Trophoblast cell (in vitro differentiated cells and primary cell): ENCODE measurements around the gene MAN1C1.
"Not testable (repeated sequence)": the region's sequence is repeated elsewhere in the genome, so short reads cannot be mapped to it uniquely, and the experiment has no call there.

Experiments
- DNase-seq, 2 donors: peaks; one replicate each; pipeline ENCODE4 v3.0.0-alpha.2; 2016
- H2AFZ ChIP-seq: 2 replicates; pipeline ENCODE4 v1.6.1; 2013; ENCODE audit warnings: low read length, moderate library complexity, mild to moderate bottlenecking; ENCODE audit not compliant: insufficient read depth, poor library complexity
- H2AK5ac ChIP-seq: 2 replicates; pipeline ENCODE4 v1.6.1; 2013; ENCODE audit warnings: mild to moderate bottlenecking, low read length
- H2BK120ac ChIP-seq: 2 replicates; pipeline ENCODE4 v1.6.1; 2013; ENCODE audit warnings: low read length, mild to moderate bottlenecking, moderate library complexity; ENCODE audit not compliant: insufficient read depth, poor library complexity
- H2BK12ac ChIP-seq: 2 replicates; pipeline ENCODE4 v1.6.1; 2013; ENCODE audit warnings: mild to moderate bottlenecking, low read length, moderate library complexity
- H2BK5ac ChIP-seq: 2 replicates; pipeline ENCODE4 v1.6.1; 2013; ENCODE audit warnings: low read length, low read depth, moderate library complexity, mild to moderate bottlenecking; ENCODE audit not compliant: poor library complexity
- H3K14ac ChIP-seq: 2 replicates; pipeline ENCODE4 v1.6.1; 2013; ENCODE audit warnings: mild to moderate bottlenecking, low read length
- H3K18ac ChIP-seq: 2 replicates; pipeline ENCODE4 v1.6.1; 2013; ENCODE audit warnings: mild to moderate bottlenecking, low read length
- H3K23ac ChIP-seq: 2 replicates; pipeline ENCODE4 v1.6.1; 2013; ENCODE audit warnings: low read length
- H3K27ac ChIP-seq: 2 replicates; pipeline ENCODE4 v1.5.1; 2013; ENCODE audit warnings: low read depth, mild to moderate bottlenecking, inconsistent platforms, low read length, moderate library complexity
- H3K27me3 ChIP-seq: 2 replicates; pipeline ENCODE4 v1.6.1; 2013; ENCODE audit warnings: inconsistent platforms, mild to moderate bottlenecking, low read length, moderate library complexity; ENCODE audit not compliant: insufficient read depth
- H3K36me3 ChIP-seq, 2 experiments: 1 replicate in 1 of 2; 2 replicates in 1 of 2; pipeline ENCODE4 v1.6.1; 2013; ENCODE audit warnings: low read length in 2 of 2, mild to moderate bottlenecking in 2 of 2, moderate library complexity in 1 of 2; ENCODE audit not compliant: insufficient read depth in 2 of 2, control insufficient read depth in 1 of 2
- H3K4ac ChIP-seq: 2 replicates; pipeline ENCODE4 v1.6.1; 2013; ENCODE audit warnings: low read depth, mild to moderate bottlenecking, low read length, moderate library complexity
- H3K4me1 ChIP-seq, 2 experiments: 1 replicate in 1 of 2; 2 replicates in 1 of 2; pipeline ENCODE4 v1.6.1; 2013; ENCODE audit warnings: low read length in 2 of 2, mild to moderate bottlenecking in 2 of 2, moderate library complexity in 1 of 2; ENCODE audit not compliant: insufficient read depth in 2 of 2, control insufficient read depth in 1 of 2
- H3K4me2 ChIP-seq: 2 replicates; pipeline ENCODE4 v1.6.1; 2013; ENCODE audit warnings: inconsistent platforms, mild to moderate bottlenecking, low read length, moderate library complexity
- H3K4me3 ChIP-seq: 2 replicates; pipeline ENCODE4 v1.5.1; 2013; ENCODE audit warnings: mild to moderate bottlenecking, low read depth, low read length, inconsistent platforms
- H3K79me1 ChIP-seq: one replicate; pipeline ENCODE4 v1.6.1; 2013; ENCODE audit warnings: low read length
- H3K79me2 ChIP-seq: 2 replicates; pipeline ENCODE4 v1.6.1; 2013; ENCODE audit warnings: low read length, mild to moderate bottlenecking; ENCODE audit not compliant: control insufficient read depth, insufficient read depth, poor library complexity
- H3K9ac ChIP-seq: 2 replicates; pipeline ENCODE4 v1.6.1; 2013; ENCODE audit warnings: mild to moderate bottlenecking, low read length
- H3K9me3 ChIP-seq: 2 replicates; pipeline ENCODE4 v1.6.1; 2013; ENCODE audit warnings: low read depth, mild to moderate bottlenecking, control low read depth, inconsistent platforms, low read length; ENCODE audit not compliant: insufficient read depth
- H4K12ac ChIP-seq: 2 replicates; pipeline ENCODE4 v1.6.1; 2013; ENCODE audit warnings: low read depth, mild to moderate bottlenecking, low read length, moderate library complexity
- H4K8ac ChIP-seq: 2 replicates; pipeline ENCODE4 v1.6.1; 2013; ENCODE audit warnings: low read depth, mild to moderate bottlenecking, low read length, moderate library complexity
- H4K91ac ChIP-seq: one replicate; pipeline ENCODE4 v1.6.1; 2013; ENCODE audit warnings: low read depth, mild to moderate bottlenecking, low read length, moderate library complexity
- WGBS: extraction: QIAGEN DNeasy Blood & Tissue Kit; methylation state at CpG from one replicate; pipeline ENCODE4 v1.1.7; 2013; ENCODE audit warnings: missing lambda C conversion rate; ENCODE audit not compliant: insufficient read length, insufficient coverage; ENCODE audit errors: extremely low coverage; 5-methylcytosine and 5-hydroxymethylcytosine counted together

MAN1C1 gene

GRCh38 chr1:25698252-25698651, 81.7 kb downstream of the MAN1C1 start:
- peak overlapping the region; percentile 10 for H3K4me3 ChIP-seq
- no peaks in the 10 kb centered on the region for H3K36me3 ChIP-seq
- WGBS, result no CpG with 5 or more reads among the region's 10 CpGs
- no peak overlapping the region for H4K12ac ChIP-seq
- H2BK5ac ChIP-seq, result no peak overlapping the region
- H3K18ac ChIP-seq, result no peak overlapping the region
- H3K23ac ChIP-seq, result no peak overlapping the region
- H3K4ac ChIP-seq, result no peak overlapping the region
- H3K79me2 ChIP-seq, result no peaks in the 10 kb centered on the region
- H3K14ac ChIP-seq, result no peak overlapping the region
- no peaks in the 10 kb centered on the region for H3K9me3 ChIP-seq
- H4K8ac ChIP-seq, result no peak overlapping the region
- H2AFZ ChIP-seq, result no peak overlapping the region
- no peak overlapping the region for H2BK120ac ChIP-seq
- no peak overlapping the region for H3K9ac ChIP-seq
- no peak overlapping the region for H2BK12ac ChIP-seq
- H3K4me2 ChIP-seq, result no peak overlapping the region
- no peak overlapping the region for H4K91ac ChIP-seq
- H3K4me1 ChIP-seq, result peaks cover 12 to 15% of the 10 kb centered on the region in 2 experiments
- H3K27me3 ChIP-seq, result no peaks in the 10 kb centered on the region
- H3K27ac ChIP-seq, result no peak overlapping the region
- DNase-seq, result no peak
- no peak overlapping the region for H2AK5ac ChIP-seq
- peaks cover 3% of the 10 kb centered on the region for H3K79me1 ChIP-seq

GRCh38 chr1:25699059-25699458, 82.5 kb downstream of the MAN1C1 start:
- H3K4me3 ChIP-seq, H4K91ac ChIP-seq, H3K27me3 ChIP-seq, H3K14ac ChIP-seq, H3K9ac ChIP-seq, H2BK120ac ChIP-seq, H3K79me2 ChIP-seq, H3K18ac ChIP-seq, H2BK12ac ChIP-seq, DNase-seq, H3K79me1 ChIP-seq, H2BK5ac ChIP-seq, H2AFZ ChIP-seq, H4K8ac ChIP-seq, H3K36me3 ChIP-seq, H3K23ac ChIP-seq, H3K4me2 ChIP-seq, H2AK5ac ChIP-seq, H3K27ac ChIP-seq, H3K9me3 ChIP-seq, H4K12ac ChIP-seq, H3K4ac ChIP-seq: not testable (repeated sequence)
- H3K4me1 ChIP-seq, result peaks cover 12 to 15% of the 10 kb centered on the region in 2 experiments
- no CpG with 5 or more reads among the region's 8 CpGs for WGBS

- H3K18ac ChIP-seq, result no peak overlapping the region
- peaks cover 12 to 15% of the 10 kb centered on the region in 2 experiments for H3K4me1 ChIP-seq
- no peak overlapping the region for H4K8ac ChIP-seq
- no peak overlapping the region for H3K4me2 ChIP-seq
- H2BK120ac ChIP-seq, result no peak overlapping the region
- H2AFZ ChIP-seq, result no peak overlapping the region
- no CpG with 5 or more reads among the region's 10 CpGs for WGBS
- H3K79me1 ChIP-seq, result peaks cover 3% of the 10 kb centered on the region
- H3K27me3 ChIP-seq, result no peaks in the 10 kb centered on the region
- H3K4ac ChIP-seq, result no peak overlapping the region
- H3K27ac ChIP-seq, result no peak overlapping the region
- H2AK5ac ChIP-seq, result no peak overlapping the region
- no peak overlapping the region for H2BK5ac ChIP-seq
- H4K12ac ChIP-seq, result no peak overlapping the region
- H3K4me3 ChIP-seq, result no peak overlapping the region
- H2BK12ac ChIP-seq, result no peak overlapping the region
- H3K9me3 ChIP-seq, result no peaks in the 10 kb centered on the region
- no peak overlapping the region for H4K91ac ChIP-seq
- no peaks in the 10 kb centered on the region for H3K36me3 ChIP-seq
- no peak overlapping the region for H3K23ac ChIP-seq
- no peak for DNase-seq
- H3K14ac ChIP-seq, result no peak overlapping the region
- no peaks in the 10 kb centered on the region for H3K79me2 ChIP-seq
- no peak overlapping the region for H3K9ac ChIP-seq
These were observed 83.0 kb downstream of the MAN1C1 start for GRCh38 chr1:25699500-25700143.

- no peak overlapping the region for H4K91ac ChIP-seq
- no peak overlapping the region for H2BK12ac ChIP-seq
- H4K8ac ChIP-seq, result no peak overlapping the region
- H3K4me3 ChIP-seq, result no peak overlapping the region
- peaks cover 12 to 15% of the 10 kb centered on the region in 2 experiments for H3K4me1 ChIP-seq
- no peak overlapping the region for H2BK5ac ChIP-seq
- no peaks in the 10 kb centered on the region for H3K36me3 ChIP-seq
- no peak overlapping the region for H2AK5ac ChIP-seq
- H3K27ac ChIP-seq, result no peak overlapping the region
- no peak for DNase-seq
- H2BK120ac ChIP-seq, result no peak overlapping the region
- H3K27me3 ChIP-seq, result no peaks in the 10 kb centered on the region
- peaks cover 3% of the 10 kb centered on the region for H3K79me1 ChIP-seq
- no peak overlapping the region for H3K4ac ChIP-seq
- no peak overlapping the region for H2AFZ ChIP-seq
- no peak overlapping the region for H3K23ac ChIP-seq
- no peak overlapping the region for H3K14ac ChIP-seq
- no peak overlapping the region for H4K12ac ChIP-seq
- no peaks in the 10 kb centered on the region for H3K9me3 ChIP-seq
- H3K18ac ChIP-seq, result no peak overlapping the region
- WGBS, result no CpG with 5 or more reads among the region's 3 CpGs
- H3K9ac ChIP-seq, result no peak overlapping the region
- no peak overlapping the region for H3K4me2 ChIP-seq
- no peaks in the 10 kb centered on the region for H3K79me2 ChIP-seq
These were observed 83.5 kb downstream of the MAN1C1 start for GRCh38 chr1:25700144-25700523.
